HL-60 (cell line): Measurements from ENCODE around the gene MS4A18.
"Not testable (repeated sequence)": the region's sequence is repeated elsewhere in the genome, so short reads cannot be mapped to it uniquely, and the experiment has no call there.

Experiments used
- DNase-seq, 2 experiments: peaks; one replicate each; pipeline ENCODE4 v3.0.0-alpha.2; 2010 to 2020; ENCODE audit warnings: low read depth in 1 of 2, low spot score in 1 of 2
- H3K27ac ChIP-seq: fragments of 250-450 bp; sonication (Bioruptor Pico); replicated peaks from 2 replicates; pipeline ENCODE4 v1.5.1; 2020; ENCODE audit warnings: mild to moderate bottlenecking, moderate library complexity
- H3K27me3 ChIP-seq: fragments of 250-450 bp; sonication (Bioruptor Pico); 2 replicates; pipeline ENCODE4 v1.5.1; 2021; ENCODE audit warnings: mild to moderate bottlenecking, moderate library complexity; ENCODE audit not compliant: insufficient read depth, poor library complexity, severe bottlenecking
- H3K4me3 ChIP-seq: replicated peaks from 2 replicates; pipeline ENCODE4 v1.5.1; 2011; ENCODE audit warnings: mild to moderate bottlenecking, control low read depth, low read length; ENCODE audit not compliant: insufficient read depth
- GABPA ChIP-seq: IDR thresholded peaks from 2 replicates; pipeline ENCODE4 v1.6.1; 2012; ENCODE audit warnings: low read depth
- POLR2AphosphoS5 ChIP-seq: IDR thresholded peaks from 2 replicates; pipeline ENCODE4 v1.6.1; 2012; ENCODE audit warnings: low read depth
- REST ChIP-seq: IDR thresholded peaks from 2 replicates; pipeline ENCODE4 v1.6.1; 2012; ENCODE audit warnings: low read depth; ENCODE audit not compliant: insufficient replicate concordance
- SPI1 ChIP-seq: IDR thresholded peaks from 2 replicates; pipeline ENCODE4 v1.6.1; 2012; ENCODE audit warnings: low read depth, mild to moderate bottlenecking, borderline replicate concordance
- TF ChIP-seq, protein P1 (sequence below): IDR thresholded peaks from one replicate; pipeline ENCODE4 v1.5.1; 2011; ENCODE audit warnings: low read length, control low read depth, inconsistent platforms; ENCODE audit not compliant: insufficient read depth

The MS4A18 gene

GRCh38 chr11:60711276-60711675, 13.2 kb upstream of the MS4A18 start:
- Histone ChIP-seq H3K27me3 (no peaks in the 10 kb centered on the region), H3K4me3 (no peak overlapping the region), H3K27ac (no peak overlapping the region)
- TF ChIP-seq, protein P1, sequence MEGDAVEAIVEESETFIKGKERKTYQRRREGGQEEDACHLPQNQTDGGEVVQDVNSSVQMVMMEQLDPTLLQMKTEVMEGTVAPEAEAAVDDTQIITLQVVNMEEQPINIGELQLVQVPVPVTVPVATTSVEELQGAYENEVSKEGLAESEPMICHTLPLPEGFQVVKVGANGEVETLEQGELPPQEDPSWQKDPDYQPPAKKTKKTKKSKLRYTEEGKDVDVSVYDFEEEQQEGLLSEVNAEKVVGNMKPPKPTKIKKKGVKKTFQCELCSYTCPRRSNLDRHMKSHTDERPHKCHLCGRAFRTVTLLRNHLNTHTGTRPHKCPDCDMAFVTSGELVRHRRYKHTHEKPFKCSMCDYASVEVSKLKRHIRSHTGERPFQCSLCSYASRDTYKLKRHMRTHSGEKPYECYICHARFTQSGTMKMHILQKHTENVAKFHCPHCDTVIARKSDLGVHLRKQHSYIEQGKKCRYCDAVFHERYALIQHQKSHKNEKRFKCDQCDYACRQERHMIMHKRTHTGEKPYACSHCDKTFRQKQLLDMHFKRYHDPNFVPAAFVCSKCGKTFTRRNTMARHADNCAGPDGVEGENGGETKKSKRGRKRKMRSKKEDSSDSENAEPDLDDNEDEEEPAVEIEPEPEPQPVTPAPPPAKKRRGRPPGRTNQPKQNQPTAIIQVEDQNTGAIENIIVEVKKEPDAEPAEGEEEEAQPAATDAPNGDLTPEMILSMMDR: no peak
- no peak for TF ChIP-seq SPI1
- no peak for TF ChIP-seq REST
- no peak for TF ChIP-seq GABPA
- no peak for TF ChIP-seq POLR2AphosphoS5
- DNase-seq: no peak

DNA sequence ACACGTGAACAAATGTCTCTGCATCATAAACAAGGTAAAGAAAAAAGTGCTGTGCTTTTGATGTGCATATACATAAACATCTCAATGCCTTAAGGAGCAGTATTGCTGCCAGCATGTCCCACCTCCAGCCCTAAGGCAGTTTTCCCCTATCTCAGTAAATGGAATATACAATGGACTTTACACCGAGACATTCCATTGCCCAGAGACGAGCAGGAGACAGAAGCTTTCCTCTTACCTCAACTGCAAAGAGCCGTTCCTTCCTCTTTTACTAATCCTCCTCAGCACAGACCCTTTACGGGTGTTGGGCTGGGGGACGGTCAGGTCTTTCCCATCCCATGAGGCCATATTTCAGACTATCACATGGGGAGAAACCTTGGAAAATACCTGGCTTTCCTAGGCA, 11.1 kb upstream of the MS4A18 start:
- DNase-seq, H3K4me3 ChIP-seq, H3K27ac ChIP-seq, H3K27me3 ChIP-seq: not testable (repeated sequence)

DNA sequence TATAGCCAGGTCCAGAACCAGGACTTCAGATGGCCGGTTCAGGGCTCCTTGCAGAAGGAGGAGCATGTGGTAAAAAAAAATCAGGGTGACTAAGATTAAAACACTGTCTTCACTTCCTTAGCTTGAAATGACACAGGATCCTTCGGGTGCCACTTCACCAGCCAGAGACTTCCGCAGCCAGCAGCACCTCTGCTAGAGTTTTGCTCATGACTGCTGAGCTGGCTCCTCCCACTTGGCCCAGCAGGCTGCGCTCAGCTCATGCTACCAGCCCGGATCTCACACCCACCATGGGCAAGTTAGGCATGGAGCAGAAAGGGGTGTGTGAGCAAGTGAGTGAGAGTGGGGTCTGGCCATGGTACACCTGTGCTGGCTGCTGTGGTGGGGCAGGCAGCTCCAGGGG, 6.6 kb upstream of the MS4A18 start:
- TF ChIP-seq REST: no peak
- no peak for TF ChIP-seq SPI1
- TF ChIP-seq POLR2AphosphoS5: no peak
- no peak for TF ChIP-seq GABPA
- TF ChIP-seq, protein P1: no peak
- H3K27ac ChIP-seq: no peak overlapping the region
- H3K27me3 ChIP-seq: peaks cover 2% of the 10 kb centered on the region
- no peak overlapping the region for H3K4me3 ChIP-seq
- DNase-seq: no peak

DNA sequence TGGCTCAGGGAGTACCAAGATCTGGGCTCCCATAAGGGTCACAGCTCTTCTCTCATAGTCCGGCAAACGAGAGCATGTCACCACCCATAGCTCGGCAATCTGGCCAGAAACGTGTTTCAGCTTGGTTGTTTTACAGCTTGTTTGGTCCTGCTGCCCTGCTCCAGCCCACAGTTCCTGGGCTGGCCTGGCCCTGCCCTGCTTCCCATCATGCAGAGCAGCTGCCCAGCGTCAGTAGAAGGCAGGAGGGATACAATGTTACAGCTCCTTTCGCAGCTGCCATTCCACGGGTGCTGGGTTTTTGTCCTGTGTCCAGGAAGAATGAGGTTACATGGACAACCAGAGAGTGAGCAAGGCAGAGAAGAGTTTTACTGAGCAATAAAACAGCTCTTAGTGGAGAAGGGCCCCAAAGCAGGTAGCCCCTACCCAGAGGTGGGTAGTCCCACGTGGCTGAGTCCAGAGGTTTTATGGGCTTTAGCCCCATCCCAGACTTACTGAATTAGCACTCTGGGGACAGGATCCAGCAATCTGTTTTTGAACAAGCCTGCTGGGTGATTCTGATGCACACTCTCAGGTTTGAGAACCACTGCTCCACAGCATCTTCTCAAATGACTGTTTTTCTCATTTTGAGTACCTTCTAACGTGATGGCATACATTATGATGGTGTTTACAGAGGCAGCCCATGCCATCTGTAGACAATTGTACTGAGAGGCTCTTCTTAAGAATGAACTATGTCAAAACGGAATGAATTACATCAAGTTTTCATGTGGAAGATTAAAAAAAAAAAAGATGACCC, 5.8 kb upstream of the MS4A18 start:
- Histone ChIP-seq H3K27me3 (peaks cover 2% of the 10 kb centered on the region), H3K4me3 (no peak overlapping the region)
- no peak for TF ChIP-seq SPI1
- TF ChIP-seq REST: no peak
- no peak for TF ChIP-seq POLR2AphosphoS5
- no peak for TF ChIP-seq GABPA
- TF ChIP-seq, protein P1: no peak

More for the DNA sequence above, 5.8 kb upstream of the MS4A18 start:
- H3K27ac ChIP-seq: no peak overlapping the region
- no peak for DNase-seq
